GM10266 (cell line): ENCODE measurements around the gene WDR72.

ENCODE experiments used
- DNase-seq: peaks from one replicate; pipeline ENCODE4 v3.0.0; 2012; ENCODE audit errors: extremely low spot score
- TF ChIP-seq, protein P1 (sequence below): IDR thresholded peaks from 2 replicates; pipeline ENCODE4 v1.5.1; 2012; ENCODE audit warnings: mild to moderate bottlenecking, low read depth; ENCODE audit not compliant: control insufficient read depth, insufficient read depth; ENCODE audit errors: missing control alignments

The WDR72 gene

DNA sequence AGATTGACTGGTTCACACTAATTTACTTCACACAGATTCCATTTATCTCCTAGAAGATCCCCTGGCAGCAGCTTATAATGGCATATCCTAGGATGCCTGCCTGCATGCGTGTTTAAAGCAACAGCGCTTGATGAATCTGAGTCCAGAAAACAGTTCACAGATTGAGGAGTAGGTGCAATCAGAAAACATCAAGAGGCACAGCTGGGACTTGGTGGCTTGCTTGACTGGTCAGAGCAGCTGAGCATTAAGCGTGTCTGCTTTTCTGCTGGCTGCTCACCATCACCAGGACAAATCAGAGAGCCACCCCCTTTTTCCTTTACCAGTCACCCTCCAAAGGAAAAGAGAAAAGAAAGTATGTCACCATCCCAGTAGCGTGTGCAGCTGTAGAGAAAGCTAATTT is 223.6 kb downstream of the WDR72 start:
- no peak for DNase-seq
- TF ChIP-seq, protein P1, sequence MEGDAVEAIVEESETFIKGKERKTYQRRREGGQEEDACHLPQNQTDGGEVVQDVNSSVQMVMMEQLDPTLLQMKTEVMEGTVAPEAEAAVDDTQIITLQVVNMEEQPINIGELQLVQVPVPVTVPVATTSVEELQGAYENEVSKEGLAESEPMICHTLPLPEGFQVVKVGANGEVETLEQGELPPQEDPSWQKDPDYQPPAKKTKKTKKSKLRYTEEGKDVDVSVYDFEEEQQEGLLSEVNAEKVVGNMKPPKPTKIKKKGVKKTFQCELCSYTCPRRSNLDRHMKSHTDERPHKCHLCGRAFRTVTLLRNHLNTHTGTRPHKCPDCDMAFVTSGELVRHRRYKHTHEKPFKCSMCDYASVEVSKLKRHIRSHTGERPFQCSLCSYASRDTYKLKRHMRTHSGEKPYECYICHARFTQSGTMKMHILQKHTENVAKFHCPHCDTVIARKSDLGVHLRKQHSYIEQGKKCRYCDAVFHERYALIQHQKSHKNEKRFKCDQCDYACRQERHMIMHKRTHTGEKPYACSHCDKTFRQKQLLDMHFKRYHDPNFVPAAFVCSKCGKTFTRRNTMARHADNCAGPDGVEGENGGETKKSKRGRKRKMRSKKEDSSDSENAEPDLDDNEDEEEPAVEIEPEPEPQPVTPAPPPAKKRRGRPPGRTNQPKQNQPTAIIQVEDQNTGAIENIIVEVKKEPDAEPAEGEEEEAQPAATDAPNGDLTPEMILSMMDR: no peak

DNA sequence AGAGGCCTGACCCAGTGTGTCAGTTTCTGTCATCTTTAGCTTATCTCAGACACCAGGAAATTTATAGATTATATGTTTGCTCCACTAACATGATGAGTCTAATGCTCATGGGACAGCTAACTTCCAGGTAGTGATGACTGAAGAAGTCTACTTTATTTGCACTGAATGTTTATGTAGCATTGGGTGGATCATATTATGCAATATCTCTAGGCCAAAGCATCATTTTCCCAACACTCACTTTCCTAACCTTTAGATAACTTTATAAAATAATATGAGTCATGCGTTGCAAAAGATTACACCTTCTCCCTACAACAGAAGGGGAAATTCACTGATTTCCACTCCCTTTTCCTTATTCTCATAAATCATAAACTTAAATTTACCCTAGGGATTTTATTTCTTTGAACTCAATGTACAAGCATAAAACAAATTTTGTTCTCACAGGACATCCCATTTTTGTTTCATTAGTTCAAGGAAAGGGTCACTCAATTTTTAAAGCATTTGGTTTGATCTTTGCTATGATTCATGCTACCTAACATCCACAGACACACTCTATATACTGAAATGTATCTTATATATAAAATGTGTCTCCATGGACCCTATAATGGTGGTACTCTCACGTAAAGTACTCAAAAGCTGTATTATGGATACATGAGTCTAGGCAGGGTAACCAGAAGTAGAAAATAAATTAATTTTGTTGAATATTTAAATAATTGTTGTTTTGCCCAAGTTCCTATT is 225.2 kb downstream of the WDR72 start:
- no peak for DNase-seq
- TF ChIP-seq, protein P1: no peak

DNA sequence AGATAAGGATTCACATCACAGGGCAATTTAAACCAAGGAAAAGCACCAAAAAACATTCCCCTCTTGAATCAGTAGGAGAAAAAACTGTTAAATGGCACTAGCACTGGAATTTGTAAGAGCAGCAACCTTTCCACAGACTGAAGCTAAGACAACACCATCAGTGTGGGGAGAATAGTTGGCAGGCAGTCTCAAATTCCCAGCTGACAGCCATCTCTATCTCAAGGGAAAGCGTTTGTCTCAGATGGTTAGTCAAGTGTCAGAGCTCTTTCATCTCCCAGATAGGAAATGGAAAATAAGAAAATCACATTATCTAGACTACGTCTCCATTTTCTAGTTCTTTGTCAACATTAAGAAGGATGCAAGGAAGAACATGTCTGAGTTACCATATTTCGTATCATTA is 228.7 kb downstream of the WDR72 start:
- DNase-seq: no peak
- TF ChIP-seq, protein P1: no peak

DNA sequence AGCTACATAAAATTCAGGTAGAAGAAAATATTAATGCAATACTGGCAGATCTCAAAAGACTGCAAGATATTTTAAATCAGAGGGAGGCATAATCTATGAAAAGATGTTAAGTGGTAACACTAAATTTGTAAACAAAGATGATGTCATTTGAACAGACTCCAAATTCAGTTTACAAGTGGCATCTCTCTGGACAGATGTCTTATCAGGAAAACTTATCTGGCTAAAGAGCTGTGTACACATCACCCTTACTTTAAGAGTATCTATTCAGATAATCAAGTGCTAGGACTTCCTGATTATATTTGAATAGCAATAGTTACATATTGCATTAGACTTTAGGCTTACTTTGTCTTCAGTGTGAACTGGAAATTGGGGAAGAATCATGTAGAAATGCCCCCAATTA is 231.5 kb downstream of the WDR72 start:
- TF ChIP-seq, protein P1: no peak
- no peak for DNase-seq

DNA sequence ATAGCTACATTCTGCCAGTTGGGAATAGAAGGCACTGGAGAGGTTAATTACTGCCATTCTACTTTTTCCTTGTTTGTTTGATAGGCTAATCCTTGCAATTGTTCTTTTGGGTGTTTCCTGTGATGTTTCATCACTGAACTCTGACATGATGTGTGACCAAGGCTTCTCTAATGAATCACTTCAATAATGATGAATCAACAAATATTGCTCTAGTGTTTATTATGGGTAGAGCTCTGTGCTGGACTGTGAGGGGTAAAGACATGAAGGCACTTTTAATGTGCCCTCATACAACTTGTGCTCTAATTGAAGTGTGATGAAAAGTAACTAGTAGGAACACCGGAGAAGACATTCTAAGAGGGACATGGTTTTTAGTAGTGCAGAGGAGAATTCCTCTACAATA is 233.6 kb downstream of the WDR72 start:
- no peak for DNase-seq
- TF ChIP-seq, protein P1: no peak

DNA sequence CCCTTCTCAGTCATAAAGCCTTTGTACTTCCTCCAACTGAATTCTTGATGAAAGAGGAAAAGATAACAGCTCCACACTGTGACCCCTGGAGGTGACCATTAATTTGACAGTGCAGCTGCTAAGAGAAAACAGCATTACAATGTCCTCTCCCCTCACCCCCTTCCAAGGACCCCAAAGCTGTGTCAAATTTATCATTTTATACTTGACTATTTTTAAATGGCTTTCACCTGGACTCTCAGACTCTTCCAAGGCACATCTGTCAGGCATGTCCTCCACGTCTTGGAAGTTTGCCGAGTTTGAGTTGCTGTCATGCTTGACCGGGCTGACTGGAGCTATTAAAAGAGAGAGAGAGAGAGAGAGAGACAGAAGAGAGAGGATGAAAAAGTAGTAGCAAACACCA is 236.5 kb downstream of the WDR72 start:
- TF ChIP-seq, protein P1: no peak
- DNase-seq: no peak

DNA sequence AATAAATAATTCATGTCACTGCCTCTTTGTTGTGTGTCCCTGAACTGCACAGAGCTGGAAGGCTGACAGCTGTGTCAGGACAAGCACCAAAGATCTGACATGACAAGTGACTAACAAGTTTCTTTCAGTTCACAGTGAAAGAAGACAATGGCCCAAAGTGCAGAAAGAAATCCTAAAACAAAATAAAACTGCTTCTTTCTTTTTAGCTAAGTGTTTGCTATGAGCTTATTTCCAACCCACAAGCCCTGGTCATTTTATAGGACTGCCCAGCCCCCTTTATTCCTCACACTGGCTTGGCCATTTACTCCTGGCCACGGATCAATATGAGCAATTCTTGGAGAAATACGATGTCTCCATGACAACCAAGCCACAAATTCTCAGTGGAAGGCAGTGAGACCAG is 238.5 kb downstream of the WDR72 start:
- TF ChIP-seq, protein P1: no peak
- no peak for DNase-seq
